CD4-positive, alpha-beta memory T cell (primary cell): ENCODE results near the gene RASIP1. TPM values are rescaled to one million over a fixed set of nuclear protein-coding genes. Genes with fewer than 3 reads are reported as not detected.

Experiments used
- CTCF ChIA-PET: fragments of 350-600 bp; sonication (Branson Sonifier 250); formaldehyde crosslinking; loops from one replicate; lab custom pipeline; 2021; ENCODE audit warnings: inconsistent platforms; ENCODE audit not compliant: partially characterized antibody; lab: Charles Lee
- POLR2A ChIA-PET: fragments of 350-600 bp; sonication (Branson Sonifier 250); formaldehyde crosslinking; loops from one replicate; lab custom pipeline; 2021; ENCODE audit not compliant: partially characterized antibody; lab: Charles Lee
- DNase-seq, 5 donors: peaks; one replicate each; pipeline versions ENCODE4 v3.0.0 to v3.0.0-alpha.2; 2020 to 2022; ENCODE audit warnings: mixed read lengths in 1 of 5
- H3K27ac ChIP-seq: one replicate; pipeline ENCODE4 v1.7.0; 2013; ENCODE audit warnings: low read depth, low read length
- H3K27me3 ChIP-seq: 2 replicates; pipeline ENCODE4 v1.7.0; 2013; ENCODE audit warnings: mild to moderate bottlenecking, low read length, moderate library complexity; ENCODE audit not compliant: insufficient read depth
- H3K36me3 ChIP-seq: 2 replicates; pipeline ENCODE4 v1.7.0; 2013; ENCODE audit warnings: mild to moderate bottlenecking, low read length, moderate library complexity; ENCODE audit not compliant: insufficient read depth
- H3K4me1 ChIP-seq: 2 replicates; pipeline ENCODE4 v1.7.0; 2013; ENCODE audit warnings: mild to moderate bottlenecking, low read length, moderate library complexity; ENCODE audit not compliant: insufficient read depth
- H3K4me3 ChIP-seq, 2 donors: one replicate each; pipeline ENCODE4 v1.7.0; 2013; ENCODE audit warnings: low read length in 2 of 2, mild to moderate bottlenecking in 1 of 2
- H3K9me3 ChIP-seq, 2 donors: one replicate each; pipeline ENCODE4 v1.7.0; 2013; ENCODE audit warnings: low read length in 2 of 2, control low read depth in 1 of 2; ENCODE audit not compliant: control insufficient read depth in 1 of 2
- H3K27ac Mint-ChIP-seq, 7 donors: one replicate each; pipeline ENCODE4 v1.8.0; 2020 to 2021; ENCODE audit warnings: mixed read lengths in 7 of 7, mild to moderate bottlenecking in 6 of 7, inconsistent platforms in 3 of 7, moderate library complexity in 3 of 7
- H3K27me3 Mint-ChIP-seq, 2 donors: one replicate each; pipeline ENCODE4 v1.8.0; 2020 to 2021; ENCODE audit warnings: mixed read lengths in 2 of 2
- H3K36me3 Mint-ChIP-seq, 2 donors: one replicate each; pipeline ENCODE4 v1.8.0; 2020 to 2021; ENCODE audit warnings: mixed read lengths in 2 of 2, inconsistent platforms in 1 of 2, mild to moderate bottlenecking in 1 of 2
- H3K4me1 Mint-ChIP-seq, 4 donors: one replicate each; pipeline ENCODE4 v1.8.0; 2020 to 2021; ENCODE audit warnings: mixed read lengths in 4 of 4, mild to moderate bottlenecking in 1 of 4
- H3K4me3 Mint-ChIP-seq, 8 donors: one replicate each; pipeline ENCODE4 v1.8.0; 2020 to 2021; ENCODE audit warnings: mixed read lengths in 8 of 8, mild to moderate bottlenecking in 7 of 8, moderate library complexity in 6 of 8, inconsistent platforms in 3 of 8
- H3K9me3 Mint-ChIP-seq, 8 donors: one replicate each; pipeline ENCODE4 v1.8.0; 2020 to 2021; ENCODE audit warnings: mixed read lengths in 8 of 8, mild to moderate bottlenecking in 5 of 8, inconsistent platforms in 3 of 8, moderate library complexity in 1 of 8
- intact Hi-C: fragments of 100-400 bp; cut with micrococcal nuclease; formaldehyde crosslinking; loops from one replicate; pipeline ENCODE4 v1.15.1; 2023
- polyA plus RNA-seq, 2 donors: library from polyadenylated mRNA; unstranded; fragments of 300-500 nt; fragmentation: Illumina TruSeq; gene quantifications; one replicate each; pipeline ENCODE4 v1.2.3, GENCODE V29; 2021
- total RNA-seq, 2 experiments: library from RNA; stranded (reverse); gene quantifications; one replicate each; pipeline ENCODE4 v1.2.3, GENCODE V29; 2021

The RASIP1 gene
- total and polyA plus RNA-seq, 4 experiments from 2014 or later: 0.10 to 0.25 (median 0.22) TPM; not detected in 1

- Mint-ChIP-seq H3K4me3 (peak overlapping the region; percentile 76 to 94 (median 82)), H3K27me3 (no peaks in the 10 kb centered on the region), H3K4me1 (peaks cover 4 to 34% (median 15%) of the 10 kb centered on the region in 4 donors), H3K9me3 (no peaks in the 10 kb centered on the region), H3K27ac (peak overlapping the region; percentile 57 to 94 (median 85)), H3K36me3 (peaks cover 0 to 2% of the 10 kb centered on the region in 2 donors)
- Histone ChIP-seq H3K4me1 (peaks cover 24% of the 10 kb centered on the region), H3K27ac (peak overlapping the region; percentile 70), H3K4me3 (peak overlapping the region; percentile 63 to 73), H3K36me3 (no peaks in the 10 kb centered on the region), H3K27me3 (no peaks in the 10 kb centered on the region), H3K9me3 (no peaks in the 10 kb centered on the region)
- ChIA-PET POLR2A (interaction anchor here (0.6 to 3.0 kb wide), 11 partner anchors 10 to 278 kb away, joined by 3 to 17 read pairs (median 6); partner anchors contain the start of genes CA11, GYS1 and RUVBL2), CTCF (interaction anchor here (1.2 to 1.9 kb wide), 3 partner anchors 40 to 69 kb away, joined by 4 to 8 read pairs (median 5); partner anchors contain the start of gene CA11)
- intact Hi-C loops: loop anchor here (1.0 to 5.0 kb wide), 4 partner anchors 10 to 98 kb away; partner anchors contain the start of genes CA11, FAM83E, RPL18 and SPHK2
- no peak for DNase-seq
These were observed 25.4 kb downstream of the RASIP1 start for GRCh38 chr19:48714759-48715675.

- CTCF ChIA-PET: interaction anchor here (1.2 to 1.4 kb wide), 3 partner anchors 38 to 68 kb away, joined by 4 to 5 read pairs (median 4); partner anchors contain the start of gene CA11
- Mint-ChIP-seq H3K27me3 (no peaks in the 10 kb centered on the region), H3K36me3 (peaks cover 0 to 2% of the 10 kb centered on the region in 2 donors), H3K27ac (peak overlapping the region; percentile 57 to 95 (median 92)), H3K4me3 (peak overlapping the region; percentile 83 to 94 (median 90)), H3K9me3 (no peaks in the 10 kb centered on the region), H3K4me1 (peaks cover 4 to 34% (median 15%) of the 10 kb centered on the region in 4 donors)
- DNase-seq: peak; percentile 96 to 99 (median 97)
- Histone ChIP-seq H3K36me3 (no peaks in the 10 kb centered on the region), H3K27me3 (no peaks in the 10 kb centered on the region), H3K4me3 (peak overlapping the region; percentile 63 to 73), H3K9me3 (no peaks in the 10 kb centered on the region), H3K4me1 (peaks cover 24% of the 10 kb centered on the region), H3K27ac (peak overlapping the region; percentile 70)
- POLR2A ChIA-PET: interaction anchor here (0.6 to 3.0 kb wide), 15 partner anchors 11 to 279 kb away, joined by 3 to 17 read pairs (median 4); partner anchors contain the start of genes CA11, DBP, FUT2 and GYS1
- intact Hi-C loops: loop anchor here (1.0 to 5.0 kb wide), 4 partner anchors 11 to 97 kb away; partner anchors contain the start of genes CA11, FAM83E, RPL18 and SPHK2
These were observed 26.3 kb downstream of the RASIP1 start for GRCh38 chr19:48713864-48714755.

- Histone ChIP-seq H3K4me1 (peaks cover 24% of the 10 kb centered on the region), H3K4me3 (peak overlapping the region; percentile 63 to 73), H3K27me3 (no peaks in the 10 kb centered on the region), H3K36me3 (no peaks in the 10 kb centered on the region), H3K27ac (peak overlapping the region; percentile 70), H3K9me3 (no peaks in the 10 kb centered on the region)
- CTCF ChIA-PET: interaction anchor here (1.0 to 1.6 kb wide), 4 partner anchors 8 to 39 kb away, joined by 3 to 5 read pairs (median 4); no protein-coding TSS in a partner anchor
- peaks cover 4 to 34% (median 16%) of the 10 kb centered on the region in 4 donors for H3K4me1 Mint-ChIP-seq
- H3K36me3 Mint-ChIP-seq: peaks cover 0 to 5% of the 10 kb centered on the region in 2 donors
- H3K27ac Mint-ChIP-seq: peak overlapping the region; percentile 57 to 95 (median 74)
- peak overlapping the region; percentile 80 to 94 (median 90) for H3K4me3 Mint-ChIP-seq
- DNase-seq: no peak
- POLR2A ChIA-PET: interaction anchor here (0.9 to 3.0 kb wide), 12 partner anchors 12 to 280 kb away, joined by 3 to 17 read pairs (median 4); partner anchors contain the start of genes CA11, DBP, FUT2 and GYS1
- no peaks in the 10 kb centered on the region for H3K9me3 Mint-ChIP-seq
- intact Hi-C loops: loop anchor here (5.0 kb wide), 1 partner anchor 96 kb away; the partner anchor contains the start of genes FAM83E, RPL18 and SPHK2
- H3K27me3 Mint-ChIP-seq: no peaks in the 10 kb centered on the region
These were observed 27.2 kb downstream of the RASIP1 start for GRCh38 chr19:48713041-48713863.

GRCh38 chr19:48711106-48711662 is 29.2 kb downstream of the RASIP1 start:
- ChIA-PET POLR2A (interaction anchor here (0.8 to 1.8 kb wide), 2 partner anchors 9 to 28 kb away, joined by 3 to 6 read pairs; no protein-coding TSS in a partner anchor), CTCF (interaction anchor here (1.6 kb wide), 1 partner anchor 10 kb away, joined by 4 read pairs; no protein-coding TSS in a partner anchor)
- Histone ChIP-seq H3K27me3 (no peaks in the 10 kb centered on the region), H3K27ac (no peak overlapping the region), H3K36me3 (no peaks in the 10 kb centered on the region), H3K9me3 (no peaks in the 10 kb centered on the region), H3K4me3 (no peak overlapping the region), H3K4me1 (peaks cover 24% of the 10 kb centered on the region)
- no peaks in the 10 kb centered on the region for H3K9me3 Mint-ChIP-seq
- H3K27ac Mint-ChIP-seq: peak overlapping the region in 1 of 7 donors; percentile 75
- H3K4me3 Mint-ChIP-seq: peak overlapping the region in 3 of 8 donors; percentile 30 to 73 (median 38)
- H3K4me1 Mint-ChIP-seq: peaks cover 4 to 34% (median 16%) of the 10 kb centered on the region in 4 donors
- H3K36me3 Mint-ChIP-seq: peaks cover 5 to 11% of the 10 kb centered on the region in 2 donors
- no peak for DNase-seq
- intact Hi-C loops: loop anchor here (5.0 kb wide), 1 partner anchor 94 kb away; the partner anchor contains the start of genes FAM83E, RPL18 and SPHK2
- H3K27me3 Mint-ChIP-seq: no peaks in the 10 kb centered on the region

- H3K9me3 ChIP-seq: no peaks in the 10 kb centered on the region
- Mint-ChIP-seq H3K36me3 (peaks cover 21 to 25% of the 10 kb centered on the region in 2 donors), H3K4me1 (peaks cover 0 to 14% (median 7%) of the 10 kb centered on the region in 4 donors), H3K4me3 (no peak overlapping the region), H3K27me3 (no peaks in the 10 kb centered on the region), H3K27ac (no peak overlapping the region), H3K9me3 (no peaks in the 10 kb centered on the region)
- no peaks in the 10 kb centered on the region for H3K36me3 ChIP-seq
- DNase-seq: no peak
- H3K4me1 ChIP-seq: peaks cover 10% of the 10 kb centered on the region
- no peaks in the 10 kb centered on the region for H3K27me3 ChIP-seq
- ChIA-PET CTCF (no interaction called here), POLR2A (no interaction called here)
- no peak overlapping the region for H3K27ac ChIP-seq
- intact Hi-C loops: no loop called here
- no peak overlapping the region for H3K4me3 ChIP-seq
These were observed 31.9 kb downstream of the RASIP1 start for GRCh38 chr19:48708471-48708870.
